A549 treated with RU486 at 1 μM for 4 hours (cell line): ENCODE data around the gene WNK2. TPM values are rescaled to one million over a fixed set of nuclear protein-coding genes. Genes with fewer than 3 reads are reported as not detected.

Source experiments
- total RNA-seq: library from RNA; stranded (reverse); fragments of 200-300 nt; extraction: Qiagen RNA extraction; gene quantifications from 5 replicates; pipeline ENCODE4 v1.2.3, GENCODE V29; 2022; ENCODE audit warnings: low read depth

WNK2 gene
- total RNA-seq: 4.4 to 7.9 TPM (median 7.1 TPM) in 5 replicates

DNA sequence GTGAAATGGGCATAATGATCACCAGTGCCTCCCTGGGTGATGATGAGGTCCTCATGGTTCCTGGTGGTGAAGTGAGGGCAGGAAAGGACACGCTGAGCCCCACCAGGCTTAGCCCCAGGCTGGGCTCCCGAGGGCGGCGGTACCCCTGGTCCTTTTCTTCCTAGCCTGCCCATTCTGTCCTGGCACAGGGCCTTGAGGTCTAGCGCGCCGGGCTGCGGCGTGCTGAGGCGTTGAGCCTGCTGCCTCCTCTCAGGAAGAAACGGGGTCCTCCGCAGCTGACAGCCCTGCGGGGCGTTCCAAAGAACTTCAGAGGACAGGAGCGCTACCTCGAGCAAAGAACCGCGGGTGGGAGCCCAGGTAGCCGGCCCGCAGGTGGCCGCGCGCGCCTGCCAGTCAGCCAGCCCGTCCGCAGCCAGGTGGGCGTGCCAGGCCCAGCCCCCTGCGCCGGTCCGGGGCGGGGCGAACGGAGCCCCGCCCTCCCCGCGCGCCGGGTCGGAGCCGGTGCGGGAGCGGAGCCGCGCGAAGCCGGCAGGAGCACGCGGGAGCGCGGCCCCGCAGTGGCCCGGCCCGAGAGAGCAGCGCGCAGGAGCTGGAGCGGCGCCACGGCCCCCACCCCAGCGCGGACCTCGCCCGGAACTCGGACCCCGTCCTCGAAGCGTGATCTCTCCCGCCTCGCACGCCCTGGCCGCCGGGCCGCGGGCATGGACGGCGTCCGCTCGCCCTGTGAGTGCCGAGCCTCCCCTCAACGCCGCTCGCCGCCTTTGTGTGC, at the start of gene WNK2:
Gene WNK2 (plus strand): TSS at position 477 of the 769 bp plus-strand sequence. CDS start 791 bp downstream, outside the sequence.

Other genes with a start within 250 kb of the WNK2 start
- 0.09 to 0.24 TPM (median 0.18 TPM) in 5 replicates for gene FGD3, start 236.6 kb upstream of the WNK2 start, total RNA-seq
- gene SUSD3, start 125.4 kb upstream of the WNK2 start, total RNA-seq: 0.32 to 0.71 TPM (median 0.53 TPM) in 5 replicates
- 47.7 to 65.7 TPM (median 63.9 TPM) in 5 replicates for gene CARD19, start 87.9 kb upstream of the WNK2 start, total RNA-seq
- gene NINJ1, start 49.9 kb upstream of the WNK2 start, total RNA-seq: 65.1 to 101 TPM (median 83.7 TPM) in 5 replicates